Endothelial cell of umbilical vein (primary cell): ENCODE measurements around the gene CIP2A. TPM values are rescaled to one million over a fixed set of nuclear protein-coding genes. Genes with fewer than 3 reads are reported as not detected.

Experiments
- BruUV-seq: library from RNA; stranded (reverse); fragments of 400-500 nt; replicated peaks from 2 replicates; lab custom pipeline; 2021; lab: Mats Ljungman, UMichigan
- CTCF ChIA-PET: fragments of 300-600, 350-600 bp; sonication (Branson Sonifier 250); formaldehyde crosslinking; loops from one replicate; lab custom pipeline; 2021; ENCODE audit warnings: antibody characterized with exemption, inconsistent platforms; lab: Charles Lee
- POLR2A ChIA-PET: fragments of 300-600, 350-600 bp; sonication (Branson Sonifier 250); formaldehyde crosslinking; loops from one replicate; lab custom pipeline; 2021; ENCODE audit warnings: antibody characterized with exemption, inconsistent platforms; lab: Charles Lee
- DNase-seq: peaks from one replicate; pipeline ENCODE4 v3.0.0-alpha.2; 2011; ENCODE audit warnings: low read depth, low spot score
- FAIRE-seq: peaks from 2 replicates; lab custom pipeline; 2011; peaks lifted over from hg19 to GRCh38; lab: Jason Lieb, UNC
- H2AFZ ChIP-seq: 2 replicates; pipeline ENCODE4 v1.6.0; 2012; ENCODE audit warnings: low read depth, low read length, control low read depth, inconsistent platforms
- H3K27ac ChIP-seq: 2 replicates; pipeline ENCODE4 v1.5.1; 2011; ENCODE audit warnings: low read depth, mild to moderate bottlenecking, control low read depth, low read length, moderate library complexity; ENCODE audit not compliant: insufficient read depth
- H3K27me3 ChIP-seq, 2 experiments: 2 replicates each; pipeline versions ENCODE4 v1.6.0 to v1.6.1; 2011; ENCODE audit warnings: low read length in 2 of 2, mixed read lengths in 1 of 2; ENCODE audit not compliant: control insufficient read depth in 2 of 2, insufficient read depth in 2 of 2
- H3K36me3 ChIP-seq, 2 experiments: 2 replicates in 1 of 2; 3 replicates in 1 of 2; pipeline ENCODE4 v1.5.1; 2011; ENCODE audit warnings: low read length in 2 of 2, mild to moderate bottlenecking in 1 of 2, moderate library complexity in 1 of 2; ENCODE audit not compliant: control insufficient read depth in 2 of 2, insufficient read depth in 2 of 2; ENCODE audit errors: extremely low read depth in 1 of 2
- H3K4me1 ChIP-seq: 3 replicates; pipeline ENCODE4 v1.5.1; 2011; ENCODE audit warnings: mild to moderate bottlenecking, low read length; ENCODE audit not compliant: control insufficient read depth, insufficient read depth; ENCODE audit errors: extremely low read depth
- H3K4me2 ChIP-seq: 2 replicates; pipeline ENCODE4 v1.6.1; 2011; ENCODE audit warnings: low read length, control low read depth, mixed read lengths; ENCODE audit not compliant: insufficient read depth
- H3K4me3 ChIP-seq, 3 experiments: fragments of 200-600 bp in 1 of 3; sonication (generic), shearing (Covaris generic) in 1 of 3; replicated peaks in 1 of 3; 2 replicates each; pipeline ENCODE4 v1.5.1; 2011 to 2016; ENCODE audit warnings: control low read depth in 3 of 3, low read length in 3 of 3, mild to moderate bottlenecking in 2 of 3, inconsistent platforms in 1 of 3, low read depth in 1 of 3, moderate library complexity in 1 of 3; ENCODE audit not compliant: insufficient read depth in 1 of 3
- H3K79me2 ChIP-seq: 2 replicates; pipeline ENCODE4 v1.6.0; 2012; ENCODE audit warnings: low read length, inconsistent platforms; ENCODE audit not compliant: control insufficient read depth, insufficient read depth
- H3K9ac ChIP-seq: replicated peaks from 2 replicates; pipeline ENCODE3; 2011; ENCODE audit warnings: low read length, control low read depth; ENCODE audit not compliant: insufficient read depth; ENCODE audit errors: extremely low read depth
- H3K9me1 ChIP-seq: replicated peaks from 3 replicates; pipeline ENCODE4 v1.6.0; 2011; ENCODE audit warnings: mild to moderate bottlenecking, low read length; ENCODE audit not compliant: control insufficient read depth, insufficient read depth; ENCODE audit errors: extremely low read depth
- H3K9me3 ChIP-seq: replicated peaks from 2 replicates; pipeline ENCODE4 v1.5.1; 2012; ENCODE audit warnings: low read length, inconsistent platforms; ENCODE audit not compliant: control insufficient read depth, insufficient read depth
- H4K20me1 ChIP-seq: replicated peaks from 2 replicates; pipeline ENCODE3; 2011; ENCODE audit warnings: mild to moderate bottlenecking, low read length; ENCODE audit not compliant: control insufficient read depth, insufficient read depth; ENCODE audit errors: extremely low read depth
- EZH2 ChIP-seq: IDR thresholded peaks from 2 replicates; pipeline ENCODE4 v1.6.1; 2012; ENCODE audit warnings: borderline replicate concordance, low read depth, mild to moderate bottlenecking, moderate library complexity, low read length, inconsistent platforms; ENCODE audit not compliant: severe bottlenecking
- FOS ChIP-seq: IDR thresholded peaks from 2 replicates; pipeline ENCODE4 v1.6.1; 2011; ENCODE audit warnings: mild to moderate bottlenecking, low read length, moderate library complexity, borderline replicate concordance; ENCODE audit not compliant: insufficient read depth
- GATA2 ChIP-seq: IDR thresholded peaks from 2 replicates; pipeline ENCODE4 v1.7.0; 2011; ENCODE audit warnings: low read depth, mild to moderate bottlenecking, moderate library complexity, mixed read lengths, low read length; ENCODE audit not compliant: insufficient read length, insufficient read depth
- JUN ChIP-seq: IDR thresholded peaks from 2 replicates; pipeline ENCODE4 v1.6.1; 2011; ENCODE audit warnings: borderline replicate concordance, low read depth; ENCODE audit not compliant: insufficient read length, insufficient read depth
- MYC ChIP-seq: IDR thresholded peaks from one replicate; pipeline ENCODE4 v1.6.1; 2011; ENCODE audit warnings: mild to moderate bottlenecking, low read depth, low read length
- POLR2A ChIP-seq: IDR thresholded peaks from 2 replicates; pipeline ENCODE4 v1.6.1; 2012; ENCODE audit warnings: low read depth, mild to moderate bottlenecking, control low read depth, low read length
- POLR2AphosphoS5 ChIP-seq: IDR thresholded peaks from 2 replicates; pipeline ENCODE4 v1.6.1; 2012; ENCODE audit warnings: low read depth, mild to moderate bottlenecking, control low read depth, low read length, moderate library complexity; ENCODE audit not compliant: insufficient read depth
- dilution Hi-C: fragments of 300-500 bp; cut with MboI; formaldehyde crosslinking; loops from one replicate; pipeline ENCODE4 v1.15.0; 2019; ENCODE audit warnings: low sequenced_read_pairs; ENCODE audit not compliant: extremely low pct_ligation_motif_present
- intact Hi-C: fragments of 100-400 bp; cut with micrococcal nuclease; formaldehyde crosslinking; loops from one replicate; pipeline ENCODE4 v1.10.0; 2022
- polyA plus RNA-seq, 4 experiments: library from polyadenylated mRNA; depleted of rRNA in 3 of 4; stranded (reverse) in 3 of 4; unstranded in 1 of 4; fragments of >200 nt; gene quantifications; 2 replicates each; pipeline versions ENCODE4 v1.2.1 to v1.2.3, GENCODE V29; 2011 to 2012; ENCODE audit warnings: missing spikeins in 1 of 4
- total RNA-seq: library from RNA; stranded (reverse); gene quantifications from 2 replicates; pipeline ENCODE4 v1.2.3, GENCODE V29; 2021
- TF ChIP-seq, protein P1 (sequence below): IDR thresholded peaks from 2 replicates; pipeline ENCODE4 v1.6.1; 2011; ENCODE audit not compliant: insufficient read depth, insufficient read length
- TF ChIP-seq, protein P2 (sequence below), 2 donors: IDR thresholded peaks; 1 replicate in 1 of 2; 2 replicates in 1 of 2; pipeline ENCODE4 v1.5.1; 2011; ENCODE audit warnings: low read length in 2 of 2, mild to moderate bottlenecking in 2 of 2, moderate library complexity in 2 of 2, control low read depth in 1 of 2, inconsistent platforms in 1 of 2, low read depth in 1 of 2; ENCODE audit not compliant: insufficient read depth in 1 of 2; ENCODE audit errors: extremely low read depth in 1 of 2

Gene CIP2A
- total and polyA plus RNA-seq, 2 donors (not counting 3 experiments of a cell fraction or from before 2014, with no cell fraction given) = 9.4 to 33.7 TPM

DNA sequence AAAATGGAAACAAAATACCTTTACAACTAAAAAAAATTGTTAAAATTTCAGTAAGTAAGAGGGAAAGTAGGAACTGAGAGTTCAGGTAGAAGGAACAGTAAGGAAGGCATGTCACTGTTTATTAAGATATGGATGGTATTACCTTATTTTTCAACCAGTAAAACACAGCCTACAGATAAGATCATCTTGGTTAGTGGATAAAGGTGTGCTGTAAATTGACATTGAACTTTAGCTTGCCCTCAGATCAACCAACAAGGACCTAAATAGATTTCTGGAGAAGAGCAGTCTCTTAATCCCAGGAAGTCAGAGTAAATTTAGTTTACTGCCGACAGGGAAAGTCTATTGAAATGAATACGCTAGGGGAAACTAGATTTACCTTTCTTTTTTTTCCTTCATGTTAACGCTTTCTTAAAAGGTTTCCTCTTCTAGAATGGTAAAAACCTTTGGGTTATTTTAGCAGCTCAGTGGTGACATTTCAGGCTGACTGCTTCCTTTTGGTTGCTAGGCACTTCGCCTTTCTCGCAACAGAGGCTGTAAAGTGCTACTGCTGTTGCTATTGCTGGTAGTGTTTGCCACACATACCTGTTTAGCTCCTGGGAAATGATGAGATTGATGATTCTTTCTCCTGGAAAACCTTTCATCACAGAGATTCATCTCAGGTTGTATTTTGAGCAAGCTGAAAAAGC lies 13.2 kb upstream of the CIP2A start:
- intact Hi-C loops (no loop called here), dilution Hi-C loops (no loop called here)
- Histone ChIP-seq H3K9ac (no peak overlapping the region), H3K4me1 (peaks cover 10% of the 10 kb centered on the region), H4K20me1 (no peaks in the 10 kb centered on the region), H3K4me2 (no peak overlapping the region), H3K36me3 (no peaks in the 10 kb centered on the region), H3K9me3 (no peaks in the 10 kb centered on the region), H3K4me3 (no peak overlapping the region), H2AFZ (no peak overlapping the region), H3K9me1 (no peaks in the 10 kb centered on the region), H3K27ac (no peak overlapping the region), H3K79me2 (no peaks in the 10 kb centered on the region), H3K27me3 (no peaks in the 10 kb centered on the region)
- TF ChIP-seq GATA2 (no peak), MYC (no peak), POLR2A (no peak), EZH2 (no peak), FOS (no peak), POLR2AphosphoS5 (no peak), JUN (no peak)
- TF ChIP-seq, protein P1, sequence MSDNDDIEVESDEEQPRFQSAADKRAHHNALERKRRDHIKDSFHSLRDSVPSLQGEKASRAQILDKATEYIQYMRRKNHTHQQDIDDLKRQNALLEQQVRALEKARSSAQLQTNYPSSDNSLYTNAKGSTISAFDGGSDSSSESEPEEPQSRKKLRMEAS = no peak
- TF ChIP-seq, protein P2, sequence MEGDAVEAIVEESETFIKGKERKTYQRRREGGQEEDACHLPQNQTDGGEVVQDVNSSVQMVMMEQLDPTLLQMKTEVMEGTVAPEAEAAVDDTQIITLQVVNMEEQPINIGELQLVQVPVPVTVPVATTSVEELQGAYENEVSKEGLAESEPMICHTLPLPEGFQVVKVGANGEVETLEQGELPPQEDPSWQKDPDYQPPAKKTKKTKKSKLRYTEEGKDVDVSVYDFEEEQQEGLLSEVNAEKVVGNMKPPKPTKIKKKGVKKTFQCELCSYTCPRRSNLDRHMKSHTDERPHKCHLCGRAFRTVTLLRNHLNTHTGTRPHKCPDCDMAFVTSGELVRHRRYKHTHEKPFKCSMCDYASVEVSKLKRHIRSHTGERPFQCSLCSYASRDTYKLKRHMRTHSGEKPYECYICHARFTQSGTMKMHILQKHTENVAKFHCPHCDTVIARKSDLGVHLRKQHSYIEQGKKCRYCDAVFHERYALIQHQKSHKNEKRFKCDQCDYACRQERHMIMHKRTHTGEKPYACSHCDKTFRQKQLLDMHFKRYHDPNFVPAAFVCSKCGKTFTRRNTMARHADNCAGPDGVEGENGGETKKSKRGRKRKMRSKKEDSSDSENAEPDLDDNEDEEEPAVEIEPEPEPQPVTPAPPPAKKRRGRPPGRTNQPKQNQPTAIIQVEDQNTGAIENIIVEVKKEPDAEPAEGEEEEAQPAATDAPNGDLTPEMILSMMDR (IDR thresholded peaks at IDR 0.05; ENCODE audit: extremely low read depth in 1 of 2, insufficient read depth in 1 of 2, low read depth in 1 of 2, low read length in 2 of 2) = no peak
- FAIRE-seq (no peak), DNase-seq (no peak)
- BruUV-seq = no TSS peak
- ChIA-PET CTCF (interaction anchor here (0.9 to 2.3 kb wide), 2 partner anchors 9 to 16 kb away, joined by 3 to 5 read pairs; no protein-coding TSS in a partner anchor), POLR2A (interaction anchor here (1.3 kb wide), 1 partner anchor 12 kb away, joined by 3 read pairs; no protein-coding TSS in a partner anchor)
